Spleen (tissue), 7 donors: ENCODE results near the gene METTL2B.
"Not testable (repeated sequence)": the region's sequence is repeated elsewhere in the genome, so short reads cannot be mapped to it uniquely, and the experiment has no call there.

Source experiments
- CTCF ChIP-seq, 11 experiments: fragments of 200-600 bp in 7 of 11; fragments of 450-650 bp in 4 of 11; sonication (generic) in 4 of 11; IDR thresholded peaks in 8 of 11; conservative IDR thresholded peaks in 3 of 11; 1 replicate in 7 of 11; 2 replicates in 4 of 11; pipeline versions ENCODE4 v1.4.0 to v1.8.0; 2016 to 2021; ENCODE audit warnings: antibody characterized with exemption in 11 of 11, inconsistent platforms in 4 of 11, mild to moderate bottlenecking in 1 of 11
- POLR2A ChIP-seq, 3 donors: fragments of 450-650 bp; IDR thresholded peaks; one replicate each; pipeline ENCODE4 v1.5.1; 2017; ENCODE audit warnings: antibody characterized with exemption in 3 of 3, mild to moderate bottlenecking in 1 of 3
- donor health status: DM: no; HTN: no; CAD: no; lungs with moderate emphysema.
- donor health status: DM: no; HTN: no; CAD: no.
- donor health status: DM: no; HTN: no; CAD: no.

- TF ChIP-seq CTCF (IDR thresholded peaks at IDR 0.05 in 8 of 11, conservative IDR thresholded peaks at IDR 0.05 in 3 of 11); POLR2A (IDR thresholded peaks at IDR 0.05): not testable (repeated sequence)
These were observed 49.0 kb downstream of the METTL2B start for GRCh38 chr7:128525584-128525983.
